Measurements from ENCODE around the gene BMP5.
A peak's percentile ranks its signal among the peaks of the same experiment; 100 is the strongest.

BMP5 gene

DNA sequence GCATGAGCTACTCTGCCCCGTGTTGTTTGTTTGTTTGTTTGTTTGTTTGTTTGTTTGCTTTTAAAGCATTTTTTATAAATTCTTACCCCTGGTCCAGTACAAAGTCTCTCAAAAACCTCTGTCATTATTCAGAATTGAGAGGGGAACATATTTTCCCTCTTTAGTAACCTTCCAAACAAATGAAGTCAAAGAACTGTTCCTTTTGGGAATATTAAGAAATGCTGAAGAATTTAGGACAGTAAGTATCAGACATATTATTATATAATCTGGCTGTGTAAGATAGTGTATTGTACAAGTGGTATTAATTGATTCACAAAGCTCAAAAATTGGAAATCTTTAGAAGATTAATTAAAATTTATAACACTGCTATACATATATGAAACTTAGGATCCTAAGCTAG is 54.7 kb downstream of the BMP5 start:
- FAIRE-seq = no peak
- DNase-seq (ENCODE audit: insufficient read length, low spot score) = no peak

DNA sequence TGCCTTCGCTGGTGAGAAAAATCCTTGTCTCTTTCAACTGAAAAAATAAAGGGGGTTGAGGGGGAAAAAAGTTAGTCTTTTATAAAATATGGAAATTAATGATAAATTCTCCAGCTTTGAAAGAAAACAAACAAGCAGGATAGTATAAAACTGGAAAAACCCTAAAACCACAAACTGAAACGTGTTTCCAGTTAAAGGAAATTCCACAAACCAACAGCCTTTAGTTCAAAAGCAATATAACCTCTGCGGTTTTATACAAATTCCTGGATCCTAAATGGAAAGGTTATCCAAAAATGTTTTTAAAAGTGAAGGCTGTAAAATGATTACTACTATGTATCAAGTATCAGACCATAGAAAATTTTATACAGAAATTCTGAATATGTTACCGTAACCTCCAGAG is 55.6 kb downstream of the BMP5 start:
- no peak for FAIRE-seq
- no peak for DNase-seq (ENCODE audit: insufficient read length, low spot score)

DNA sequence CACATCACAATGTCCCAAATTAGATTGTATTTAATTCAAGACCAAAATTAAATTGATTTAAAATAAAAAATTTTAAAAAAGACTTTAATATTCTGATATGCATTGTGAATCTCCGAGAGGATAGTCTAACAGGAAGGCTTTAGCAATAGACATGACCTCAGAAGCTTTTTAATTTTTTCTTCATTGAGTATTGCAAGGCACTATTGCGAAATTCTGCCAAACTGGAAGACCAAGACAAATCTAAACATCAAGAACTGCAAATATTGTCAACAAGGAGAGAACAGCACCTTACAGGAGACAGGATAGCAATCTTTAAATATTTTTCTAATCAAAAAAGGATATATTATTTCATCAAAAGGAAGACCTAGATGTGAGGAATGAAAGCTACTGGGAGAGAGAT is 56.9 kb downstream of the BMP5 start:
- FAIRE-seq = no peak
- DNase-seq (ENCODE audit: insufficient read length, low spot score) = no peak

DNA sequence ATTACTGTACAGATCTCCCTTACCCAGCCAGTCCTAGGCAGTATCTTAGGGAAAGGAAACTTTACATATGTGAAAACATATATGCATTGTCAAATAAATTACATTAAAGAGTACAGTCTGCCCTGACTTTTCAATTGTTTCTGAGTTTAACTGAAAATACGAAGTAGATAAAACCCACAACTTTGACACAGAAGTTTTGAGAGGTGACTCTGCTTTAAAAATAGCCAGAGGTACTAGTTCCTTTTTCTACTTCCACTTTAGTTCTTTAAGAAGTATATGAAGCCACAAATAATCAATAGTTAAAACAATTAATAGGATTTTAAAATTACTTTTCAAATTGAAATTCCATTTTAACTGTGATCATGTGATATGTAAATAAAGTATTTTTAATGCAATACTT is 62.9 kb downstream of the BMP5 start:
- FAIRE-seq (no peak), DNase-seq (ENCODE audit: insufficient read length, low spot score) (no peak)

DNA sequence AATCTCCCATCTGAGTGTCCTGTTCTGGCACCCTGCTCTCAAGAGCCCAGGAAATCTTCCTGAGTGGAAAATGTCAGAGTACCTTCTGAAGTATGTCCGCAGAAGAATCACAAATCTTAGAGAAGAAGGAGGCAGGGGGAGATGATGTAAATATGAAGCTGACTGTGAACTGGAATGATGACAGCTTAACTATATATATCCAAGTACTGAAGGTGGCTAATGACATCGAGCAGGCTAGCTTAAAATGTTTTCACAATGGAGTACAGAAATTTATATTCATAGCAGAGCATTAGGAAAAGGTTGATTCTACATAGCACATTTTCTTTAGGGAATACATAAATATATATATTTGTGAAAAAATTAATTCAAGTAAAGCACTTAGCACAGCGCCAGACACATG is 64.3 kb downstream of the BMP5 start:
- DNase-seq (ENCODE audit: insufficient read length, low spot score) (no peak), FAIRE-seq (no peak)

DNA sequence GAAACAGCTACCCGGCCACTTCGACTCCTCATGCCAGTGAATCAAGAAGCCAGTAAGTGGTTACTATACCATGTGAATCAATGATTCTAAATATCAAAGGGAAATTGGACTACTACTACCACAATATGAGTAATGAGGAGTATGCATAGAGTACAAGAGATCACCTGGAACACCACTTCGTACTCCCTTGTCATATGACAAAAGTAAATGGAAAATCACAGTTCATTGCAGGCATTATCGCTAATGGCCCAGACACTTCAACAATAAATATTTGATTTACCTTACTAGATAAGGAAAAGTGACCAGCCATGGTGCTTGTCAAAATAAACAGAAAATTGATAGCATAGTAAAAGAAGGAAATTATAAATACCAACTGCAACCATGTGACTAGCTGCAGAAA is 73.1 kb downstream of the BMP5 start:
- FAIRE-seq = no peak
- DNase-seq (ENCODE audit: insufficient read length, low spot score) = no peak

DNA sequence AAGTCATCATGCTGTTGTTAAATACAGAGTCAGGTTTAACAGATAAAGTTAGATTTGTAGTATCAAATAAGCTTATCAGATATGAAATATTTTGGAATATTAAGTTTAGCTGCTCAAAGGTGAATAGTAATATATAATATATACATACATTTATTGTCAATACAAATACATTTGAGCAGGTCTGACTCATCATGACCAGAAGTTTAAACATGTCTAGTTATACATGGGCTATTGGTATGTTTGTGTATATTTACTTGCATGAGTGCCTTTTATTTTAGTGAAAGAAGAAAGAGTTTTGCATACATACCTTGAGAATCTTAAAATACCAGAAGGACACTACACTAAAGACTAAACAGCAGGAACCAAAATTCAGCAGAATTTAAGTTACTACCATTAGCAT is 76.8 kb downstream of the BMP5 start:
- FAIRE-seq (no peak), DNase-seq (ENCODE audit: insufficient read length, low spot score) (no peak)

DNA sequence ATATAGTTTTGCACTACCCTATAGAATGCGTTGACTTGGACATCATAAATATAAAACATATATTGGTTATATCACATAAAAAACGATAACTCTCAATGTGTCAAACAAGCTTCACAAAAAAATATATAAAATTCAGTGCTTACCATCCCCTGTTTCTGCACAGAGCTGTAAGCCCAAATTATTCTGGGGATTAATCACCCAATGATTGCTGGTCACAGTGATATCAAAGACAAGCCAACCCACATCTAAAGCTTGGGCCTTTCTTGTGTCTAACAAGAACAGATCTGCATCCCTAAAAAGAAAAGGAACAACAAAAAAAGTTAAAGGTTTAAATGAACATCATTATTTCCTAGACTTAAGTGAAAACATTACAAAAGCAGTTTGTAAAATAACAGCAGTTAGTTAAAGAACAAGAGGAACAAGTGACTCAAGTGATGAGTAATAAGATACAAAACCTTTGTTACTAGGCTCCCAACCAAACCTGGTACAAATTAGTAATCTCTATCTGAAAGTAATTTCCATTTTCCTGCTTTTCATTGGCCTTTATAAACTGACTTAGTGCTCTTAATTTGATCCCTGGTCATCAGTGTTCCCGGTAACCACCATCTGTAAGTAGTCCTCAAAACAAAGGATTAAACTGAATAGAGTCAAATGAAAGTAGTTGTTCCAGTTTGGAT is 81.1 kb downstream of the BMP5 start:
- DNase-seq (ENCODE audit: insufficient read length, low spot score) = no peak
- FAIRE-seq = no peak

DNA sequence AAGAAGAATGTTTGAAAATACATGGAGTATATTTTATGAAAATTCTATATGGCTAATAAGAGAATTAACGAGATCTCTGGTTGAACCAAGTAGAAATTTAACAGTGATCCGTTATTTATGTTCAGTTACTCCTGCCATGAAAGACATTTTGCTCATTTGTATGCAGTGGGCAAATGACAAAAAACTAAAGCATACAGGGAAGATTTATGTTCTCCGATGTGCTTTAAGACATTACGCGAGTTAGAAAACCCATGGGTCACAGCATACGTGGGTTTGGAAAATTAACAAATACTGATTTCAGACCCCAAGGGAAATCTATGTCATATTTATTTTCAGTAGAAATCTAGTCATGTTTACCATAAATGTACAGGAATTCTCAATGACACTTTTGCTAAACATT is 90.1 kb downstream of the BMP5 start:
- DNase-seq (ENCODE audit: insufficient read length, low spot score) = no peak
- no peak for FAIRE-seq

DNA sequence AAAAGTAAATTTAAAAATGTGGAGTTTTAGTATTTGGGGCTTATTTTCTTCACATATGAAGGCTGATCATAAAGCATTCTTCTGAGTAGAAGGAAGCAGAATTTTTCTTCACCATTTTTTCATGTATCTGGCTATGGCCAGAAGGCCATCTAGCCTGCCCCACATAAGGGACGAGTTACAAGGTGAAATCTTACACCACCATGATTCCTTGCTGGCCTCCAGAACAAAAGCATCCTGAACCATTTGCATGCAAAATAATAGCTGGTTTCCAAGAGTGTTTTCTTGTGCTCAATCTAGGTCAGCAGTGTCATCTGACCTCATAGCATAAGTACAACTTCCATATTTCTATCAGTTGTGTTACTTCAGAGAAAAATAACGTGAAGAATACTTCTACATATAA is 93.1 kb downstream of the BMP5 start:
- DNase-seq (ENCODE audit: insufficient read length, low spot score) = no peak
- peak; percentile 26 for FAIRE-seq

DNA sequence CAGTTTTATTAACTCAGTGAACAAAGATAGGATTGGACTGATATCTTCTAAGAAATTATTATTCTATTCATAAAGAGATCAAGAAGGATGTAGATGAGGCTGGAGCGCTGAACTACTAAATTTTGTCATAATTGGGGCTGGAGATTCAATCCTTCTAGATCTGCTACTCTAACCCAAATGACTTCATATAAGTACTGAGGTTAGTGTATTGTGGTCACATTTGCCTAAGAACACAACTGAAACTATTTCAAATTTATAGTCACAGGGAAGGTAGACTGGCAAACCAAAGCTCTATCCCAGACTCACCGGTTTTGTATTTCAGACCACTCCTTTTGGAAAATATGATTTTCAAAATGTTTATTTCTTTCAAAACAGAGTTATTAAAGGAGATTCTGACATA is 96.7 kb downstream of the BMP5 start:
- FAIRE-seq (no peak), DNase-seq (ENCODE audit: insufficient read length, low spot score) (no peak)

DNA sequence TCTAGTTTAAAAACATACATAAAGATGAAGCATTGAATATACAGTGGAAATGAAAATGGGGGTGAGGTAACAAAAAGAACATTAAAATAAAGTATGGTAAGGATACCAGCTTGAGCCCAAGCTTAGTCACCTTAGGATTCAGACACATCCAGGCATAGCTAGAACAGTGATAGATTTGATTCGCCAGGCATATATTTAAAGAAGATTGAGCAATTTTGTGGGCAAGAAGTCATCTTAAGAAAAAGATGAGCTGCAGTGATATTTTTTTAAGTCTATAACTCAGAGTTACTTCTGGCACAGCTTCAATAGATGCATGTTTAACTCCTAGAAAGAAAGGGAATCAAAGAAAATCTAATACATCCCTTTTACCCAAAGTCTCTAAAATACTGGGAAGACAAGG is 97.9 kb downstream of the BMP5 start:
- DNase-seq (ENCODE audit: insufficient read length, low spot score) (no peak), FAIRE-seq (no peak)

DNA sequence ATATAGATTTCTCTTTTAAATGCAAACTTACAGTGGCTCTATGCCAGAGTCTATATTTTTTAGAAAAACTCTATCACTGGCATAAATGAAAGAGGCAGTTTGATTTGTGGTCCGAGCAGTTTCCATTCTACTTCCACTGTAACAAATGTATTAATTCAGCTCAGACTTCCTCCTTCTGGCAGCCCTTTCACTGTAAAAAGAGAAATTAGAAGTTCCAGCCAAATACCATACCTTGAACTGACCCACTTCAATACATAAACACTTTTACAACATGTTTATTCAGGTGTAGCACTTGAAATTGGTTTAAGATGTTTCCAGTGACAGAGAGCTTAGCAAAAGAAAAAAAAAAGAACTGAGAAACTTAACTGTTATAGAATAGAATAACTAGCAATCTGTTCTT is 99.3 kb downstream of the BMP5 start:
- DNase-seq (ENCODE audit: insufficient read length, low spot score) = no peak
- no peak for FAIRE-seq

DNA sequence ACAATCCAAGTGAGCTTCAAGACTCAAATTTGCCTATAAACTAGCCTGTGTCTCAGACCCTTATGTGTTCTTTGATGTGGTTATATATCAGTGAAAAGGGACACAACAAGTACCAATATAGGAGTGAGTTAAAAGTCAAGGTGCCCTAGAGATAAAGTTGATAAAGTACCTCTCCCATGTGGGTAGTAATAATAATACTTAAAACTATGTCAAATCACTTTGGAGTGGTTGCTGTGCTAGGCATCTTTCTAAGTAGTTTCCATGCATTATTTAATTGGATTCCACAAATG is 100.4 kb downstream of the BMP5 start:
- FAIRE-seq (no peak), DNase-seq (ENCODE audit: insufficient read length, low spot score) (no peak)

DNA sequence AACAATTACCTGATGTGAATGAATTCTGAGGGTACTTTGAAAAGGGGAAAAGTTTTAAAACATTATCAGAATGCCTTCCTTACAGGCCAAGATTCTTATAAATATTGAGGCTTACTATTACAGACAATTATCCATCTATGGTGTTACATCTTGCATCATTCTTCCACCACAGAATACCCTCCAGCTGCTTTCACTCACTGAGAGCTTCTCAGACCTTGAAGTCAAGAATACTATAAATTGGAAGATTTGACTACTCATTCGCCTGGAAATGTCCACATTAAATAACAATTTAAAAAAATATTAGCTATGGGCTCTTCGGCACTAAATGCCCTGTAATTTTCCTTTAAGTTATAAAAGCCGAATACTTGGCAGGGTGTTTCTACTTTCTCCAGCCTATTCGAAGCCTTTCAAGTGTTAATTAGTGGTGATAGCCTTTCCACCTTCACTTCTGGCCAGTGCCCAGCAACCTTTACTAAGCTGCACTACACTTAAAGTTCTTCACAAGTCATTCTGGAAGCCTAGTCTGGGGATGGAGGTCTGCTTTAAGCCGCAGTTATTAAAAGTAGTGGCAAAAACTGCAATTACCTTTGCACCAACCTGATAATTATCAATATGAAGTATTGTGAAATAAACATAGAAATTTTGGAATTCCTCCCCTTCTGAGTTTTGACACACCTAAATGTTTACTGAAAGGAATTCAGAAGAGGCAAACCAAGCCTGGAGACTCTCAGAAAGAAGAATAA is 100.9 kb downstream of the BMP5 start:
- DNase-seq (ENCODE audit: insufficient read length, low spot score) (no peak), FAIRE-seq (no peak)

DNA sequence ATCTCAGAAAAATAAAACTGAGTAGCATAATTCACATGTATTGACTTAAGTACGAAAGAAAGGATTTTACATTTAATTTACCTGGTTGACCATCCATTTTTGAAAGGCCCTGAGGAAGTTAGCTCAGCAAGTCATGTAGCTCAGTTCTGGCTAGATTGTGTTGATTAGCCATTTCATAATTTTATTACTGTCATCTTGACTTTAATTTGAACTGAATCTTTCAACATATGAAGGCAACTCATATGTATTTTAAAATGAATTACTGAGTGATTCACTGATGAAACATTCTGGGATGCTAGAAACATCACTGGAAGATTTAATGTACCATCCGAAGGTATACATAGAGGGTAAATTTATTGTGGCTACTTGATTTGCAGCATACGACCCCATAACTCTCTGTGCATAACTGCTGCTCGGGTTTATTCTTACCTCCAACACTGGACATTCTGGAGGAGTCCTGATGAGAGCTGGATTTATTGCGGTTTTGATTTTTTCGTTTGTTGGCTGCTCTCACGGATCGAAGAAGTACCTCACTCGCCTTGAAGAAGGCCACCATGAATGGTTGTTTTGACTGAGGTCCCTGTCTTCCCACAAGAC is 101.7 kb downstream of the BMP5 start:
- FAIRE-seq = no peak
- DNase-seq (ENCODE audit: insufficient read length, low spot score) = no peak

DNA sequence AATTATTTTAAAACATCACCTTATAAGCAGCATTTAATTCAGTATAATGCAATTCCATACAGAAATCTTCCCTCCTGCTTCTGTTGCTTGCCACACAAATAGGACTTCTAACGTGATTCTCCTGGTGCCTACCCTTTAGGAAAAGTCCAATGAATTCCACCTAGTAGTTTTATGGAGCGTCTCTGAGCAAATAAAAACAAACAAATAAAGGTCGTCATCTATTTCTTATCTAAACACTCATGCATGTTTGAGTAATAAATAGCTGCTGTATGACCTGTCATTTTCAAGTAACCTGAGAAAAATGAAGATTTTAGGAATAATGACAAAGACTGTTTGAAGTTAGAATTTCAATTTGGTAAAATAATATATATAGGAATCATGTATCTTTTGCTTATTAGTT is 102.7 kb downstream of the BMP5 start:
- DNase-seq (ENCODE audit: insufficient read length, low spot score) (no peak), FAIRE-seq (no peak)

DNA sequence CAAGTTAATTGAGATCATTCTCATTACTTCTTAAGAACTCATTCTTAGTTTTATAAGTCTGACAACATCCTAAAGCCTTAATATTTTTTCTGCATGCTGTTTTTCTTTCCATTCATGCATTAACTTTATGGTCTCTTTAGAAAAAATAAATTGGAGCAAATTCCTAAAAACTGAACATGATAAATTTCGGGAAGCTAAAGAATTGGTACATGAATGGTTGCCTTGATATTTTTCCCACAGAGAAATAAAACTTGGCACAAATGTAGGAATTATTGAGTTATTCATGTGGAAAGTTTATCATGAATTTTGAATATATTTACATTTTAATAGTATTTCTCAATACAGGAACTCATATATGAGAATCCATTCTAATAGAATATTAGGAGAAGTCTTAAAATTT is 115.9 kb downstream of the BMP5 start:
- no peak for FAIRE-seq
- no peak for DNase-seq (ENCODE audit: insufficient read length, low spot score)

DNA sequence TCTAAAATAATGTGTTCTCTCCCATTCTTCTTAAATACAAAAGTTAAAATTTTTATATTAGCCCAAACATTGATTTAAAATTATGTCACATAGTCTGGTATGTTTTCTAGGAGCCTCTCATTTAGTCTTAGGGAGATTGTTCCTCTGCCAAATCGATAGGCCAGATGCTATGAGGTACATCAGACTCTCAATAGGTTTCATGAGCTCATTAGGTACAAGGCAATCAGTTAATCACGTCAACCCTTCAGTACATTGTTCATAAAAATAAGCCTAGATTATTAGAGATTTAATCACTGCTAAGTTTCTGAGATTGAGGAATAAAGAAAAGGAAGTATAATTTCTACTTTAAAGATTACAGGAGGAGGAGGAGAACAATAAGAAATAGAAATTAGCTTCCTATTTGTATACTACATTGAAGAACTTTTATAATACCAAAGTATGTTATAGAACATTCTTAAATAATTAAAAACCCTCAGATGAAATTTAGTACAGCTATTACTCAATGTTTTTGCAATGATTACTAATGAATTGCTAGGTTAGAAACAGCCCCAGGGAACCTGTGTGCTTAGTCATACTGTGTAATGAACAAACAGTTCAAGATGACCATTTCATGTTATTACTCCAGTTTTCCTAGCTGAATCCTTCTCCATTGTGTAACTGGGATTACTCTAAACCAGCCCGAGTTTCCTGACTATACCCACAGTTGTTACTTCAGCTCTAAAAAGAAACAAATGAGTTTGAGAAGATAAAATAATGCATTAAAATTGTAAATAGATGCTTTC is 117.0 kb downstream of the BMP5 start:
- no peak for FAIRE-seq
- peak; percentile 13 for DNase-seq (ENCODE audit: insufficient read length, low spot score)

DNA sequence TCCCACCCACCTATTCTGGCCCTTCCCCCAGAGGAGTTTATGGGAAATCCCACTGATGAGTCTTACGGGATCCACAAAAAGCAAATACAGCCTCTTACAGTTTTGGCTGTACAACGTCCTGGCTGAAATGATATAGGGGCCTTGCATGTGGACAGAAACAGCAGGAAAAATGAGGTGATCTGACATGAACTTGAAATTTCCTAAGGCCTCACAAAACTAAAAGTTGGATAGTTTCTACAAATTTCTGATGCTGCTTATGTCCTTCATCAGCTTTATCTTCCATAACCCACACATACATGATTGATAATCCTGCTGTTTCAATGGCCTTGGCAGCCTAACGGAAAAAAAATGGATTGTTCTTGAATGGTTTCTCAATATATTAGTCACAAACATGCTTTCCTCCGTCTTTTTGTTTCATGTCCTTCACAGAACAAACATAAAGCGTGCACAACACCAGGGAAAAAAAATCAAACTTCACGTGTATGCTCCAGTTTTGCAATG is 118.8 kb downstream of the BMP5 start:
- no peak for FAIRE-seq
- no peak for DNase-seq (ENCODE audit: insufficient read length, low spot score)

DNA sequence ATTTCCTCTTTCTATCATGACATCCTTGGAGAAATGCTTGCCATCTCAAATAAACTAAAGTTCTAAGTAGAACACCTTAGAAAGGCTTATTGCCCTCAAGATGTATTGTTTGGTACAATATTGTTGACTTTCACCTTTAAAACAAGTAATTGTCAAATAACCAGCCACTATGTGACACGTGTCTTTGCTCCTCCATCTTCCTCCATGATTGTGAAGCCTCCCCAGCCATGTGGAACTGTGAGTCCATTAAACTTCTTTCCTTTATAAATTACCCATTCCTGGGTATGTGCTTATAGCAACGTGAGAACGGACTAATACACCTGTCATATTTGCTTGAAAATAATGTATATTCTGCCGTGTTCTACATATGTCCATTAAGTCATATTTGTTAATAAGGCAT is 126.5 kb downstream of the BMP5 start:
- DNase-seq (ENCODE audit: insufficient read length, low spot score) = no peak
- no peak for FAIRE-seq

DNA sequence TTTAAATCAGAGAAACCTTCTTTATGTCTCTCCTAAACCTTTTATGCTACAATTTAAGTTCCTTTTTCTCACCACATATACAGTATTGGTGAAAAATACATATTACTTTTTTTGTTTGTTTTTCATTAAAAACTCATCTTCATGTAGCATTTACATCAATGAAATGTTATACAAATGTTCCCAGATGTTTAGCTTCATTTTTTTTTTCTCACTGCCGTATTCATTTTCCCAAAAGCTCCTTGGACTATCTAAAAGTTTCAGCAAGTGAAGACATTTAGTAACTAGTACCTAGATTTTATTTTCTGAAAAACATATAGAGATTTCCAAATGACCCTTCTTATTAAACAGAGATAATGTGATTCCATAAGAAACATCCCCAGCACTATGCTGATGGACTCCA is 128.9 kb downstream of the BMP5 start:
- DNase-seq (ENCODE audit: insufficient read length, low spot score) = no peak
- no peak for FAIRE-seq

Data from HTR-8/SVneo (cell line).